Forelimb muscle (tissue), 1 donor: ENCODE data around the gene LRBA. TPM values are rescaled to one million over a fixed set of nuclear protein-coding genes. Genes with fewer than 3 reads are reported as not detected.
"Not testable (repeated sequence)": the region's sequence is repeated elsewhere in the genome, so short reads cannot be mapped to it uniquely, and the experiment has no call there.

Experiments used
- DNase-seq: peaks from one replicate; pipeline ENCODE4 v3.0.0-alpha.2; 2013; ENCODE audit warnings: low read depth
- polyA plus RNA-seq: library from polyadenylated mRNA; unstranded; fragments of 120-200 nt; gene quantifications from one replicate; pipeline ENCODE4 v1.2.1, GENCODE V29; 2013; ENCODE audit not compliant: insufficient read length

The LRBA gene
- polyA plus RNA-seq, 1 donor, result 21.0 TPM

- no peak for DNase-seq
These were observed 271.3 kb downstream of the LRBA start for GRCh38 chr4:150743564-150744342.

- DNase-seq, result not testable (repeated sequence)
These were observed 272.2 kb downstream of the LRBA start for GRCh38 chr4:150742930-150743329.

GRCh38 chr4:150739591-150739990 lies 275.5 kb downstream of the LRBA start:
- no peak for DNase-seq

- DNase-seq, result no peak
These were observed 289.0 kb downstream of the LRBA start for GRCh38 chr4:150725957-150726523.

- no peak for DNase-seq
These were observed 291.2 kb downstream of the LRBA start for GRCh38 chr4:150723727-150724411.

- no peak for DNase-seq
These were observed 292.1 kb downstream of the LRBA start for GRCh38 chr4:150722908-150723362.

GRCh38 chr4:150720973-150721518 lies 294.0 kb downstream of the LRBA start:
- DNase-seq, result no peak

GRCh38 chr4:150717952-150718351 lies 297.1 kb downstream of the LRBA start:
- DNase-seq, result no peak

GRCh38 chr4:150714462-150715438 lies 300.3 kb downstream of the LRBA start:
- DNase-seq, result no peak

GRCh38 chr4:150713251-150713650 lies 301.8 kb downstream of the LRBA start:
- DNase-seq, result no peak

GRCh38 chr4:150710770-150711375 lies 304.2 kb downstream of the LRBA start:
- no peak for DNase-seq

- DNase-seq, result no peak
These were observed 307.1 kb downstream of the LRBA start for GRCh38 chr4:150708004-150708403.

- no peak for DNase-seq
These were observed 315.5 kb downstream of the LRBA start for GRCh38 chr4:150699599-150699998.

- DNase-seq, result no peak
These were observed 319.9 kb downstream of the LRBA start for GRCh38 chr4:150695162-150695561.

- no peak for DNase-seq
These were observed 320.6 kb downstream of the LRBA start for GRCh38 chr4:150694438-150694837.

GRCh38 chr4:150683775-150684350 lies 331.2 kb downstream of the LRBA start:
- DNase-seq, result no peak

- no peak for DNase-seq
These were observed 333.0 kb downstream of the LRBA start for GRCh38 chr4:150682126-150682525.

- DNase-seq, result no peak
These were observed 334.0 kb downstream of the LRBA start for GRCh38 chr4:150681063-150681462.

GRCh38 chr4:150680651-150681050 lies 334.4 kb downstream of the LRBA start:
- DNase-seq, result no peak

- DNase-seq, result no peak
These were observed 335.2 kb downstream of the LRBA start for GRCh38 chr4:150679765-150680343.
